PC-9 (cell line): ENCODE results near the gene MAGI2.

Experiments used
- CTCF ChIP-seq: fragments of 200-600 bp; sonication (generic); conservative IDR thresholded peaks from 2 replicates; pipeline ENCODE4 v1.6.1; 2017; ENCODE audit warnings: mixed run types, antibody characterized with exemption, mild to moderate bottlenecking, moderate library complexity
- EZH2 ChIP-seq: fragments of 200-600 bp; sonication (generic); IDR thresholded peaks from 2 replicates; pipeline ENCODE4 v1.8.0; 2017; ENCODE audit warnings: antibody characterized with exemption, low read depth

- TF ChIP-seq CTCF (no peak), EZH2 (no peak)
Observed at GRCh38 chr7:78074713-78075112, 1378.8 kb downstream of the MAGI2 start.
